Coronary artery (tissue), 2 donors: ENCODE results near the gene MROH9.
A peak's percentile ranks its signal among the peaks of the same experiment; 100 is the strongest.

Experiments used
- DNase-seq: peaks from one replicate; pipeline ENCODE4 v3.0.0-alpha.2; 2017; ENCODE audit warnings: low spot score
- H3K27ac ChIP-seq, 2 donors: fragments of 200-600 bp; sonication (generic); one replicate each; pipeline ENCODE4 v1.5.1; 2016 to 2019
- H3K4me3 ChIP-seq: fragments of 200-600 bp; sonication (generic); 2 replicates; pipeline ENCODE4 v1.5.1; 2016; ENCODE audit warnings: mild to moderate bottlenecking, moderate library complexity
- TF ChIP-seq, protein P1 (sequence below): fragments of 200-600 bp; sonication (generic); IDR thresholded peaks from one replicate; pipeline ENCODE4 v1.5.1; 2019; ENCODE audit warnings: antibody characterized with exemption

Gene MROH9

DNA sequence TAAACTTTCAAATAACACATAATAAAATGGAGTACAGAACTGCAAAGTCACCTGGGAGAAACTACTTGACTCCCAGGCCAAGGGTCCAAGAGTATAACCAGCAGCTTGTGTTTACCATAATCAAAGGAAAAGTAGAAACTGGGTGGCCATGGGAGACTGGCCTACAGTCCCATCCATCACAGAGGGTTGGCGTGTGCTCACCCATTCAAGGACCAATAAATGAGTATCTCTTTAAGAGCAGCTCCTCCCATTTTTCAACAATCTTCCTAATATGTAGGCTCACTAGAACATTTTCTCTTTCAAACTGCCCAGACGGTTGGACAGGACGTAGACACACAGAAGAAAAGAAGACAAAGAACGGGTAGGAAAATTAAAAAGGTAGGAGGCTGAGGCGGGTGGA, 155.3 kb downstream of the MROH9 start, which contains the start of gene FMO3:
FMO3 (plus strand) TSS at position 302 of the 400 bp plus-strand sequence. CDS start 1,754 bp downstream, outside the sequence.
- TF ChIP-seq, protein P1, sequence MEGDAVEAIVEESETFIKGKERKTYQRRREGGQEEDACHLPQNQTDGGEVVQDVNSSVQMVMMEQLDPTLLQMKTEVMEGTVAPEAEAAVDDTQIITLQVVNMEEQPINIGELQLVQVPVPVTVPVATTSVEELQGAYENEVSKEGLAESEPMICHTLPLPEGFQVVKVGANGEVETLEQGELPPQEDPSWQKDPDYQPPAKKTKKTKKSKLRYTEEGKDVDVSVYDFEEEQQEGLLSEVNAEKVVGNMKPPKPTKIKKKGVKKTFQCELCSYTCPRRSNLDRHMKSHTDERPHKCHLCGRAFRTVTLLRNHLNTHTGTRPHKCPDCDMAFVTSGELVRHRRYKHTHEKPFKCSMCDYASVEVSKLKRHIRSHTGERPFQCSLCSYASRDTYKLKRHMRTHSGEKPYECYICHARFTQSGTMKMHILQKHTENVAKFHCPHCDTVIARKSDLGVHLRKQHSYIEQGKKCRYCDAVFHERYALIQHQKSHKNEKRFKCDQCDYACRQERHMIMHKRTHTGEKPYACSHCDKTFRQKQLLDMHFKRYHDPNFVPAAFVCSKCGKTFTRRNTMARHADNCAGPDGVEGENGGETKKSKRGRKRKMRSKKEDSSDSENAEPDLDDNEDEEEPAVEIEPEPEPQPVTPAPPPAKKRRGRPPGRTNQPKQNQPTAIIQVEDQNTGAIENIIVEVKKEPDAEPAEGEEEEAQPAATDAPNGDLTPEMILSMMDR = no peak
- no peak within 1 kb of the TSS for H3K4me3 ChIP-seq
- DNase-seq = no peak
- H3K27ac ChIP-seq = no peak within 1 kb of the TSS

DNA sequence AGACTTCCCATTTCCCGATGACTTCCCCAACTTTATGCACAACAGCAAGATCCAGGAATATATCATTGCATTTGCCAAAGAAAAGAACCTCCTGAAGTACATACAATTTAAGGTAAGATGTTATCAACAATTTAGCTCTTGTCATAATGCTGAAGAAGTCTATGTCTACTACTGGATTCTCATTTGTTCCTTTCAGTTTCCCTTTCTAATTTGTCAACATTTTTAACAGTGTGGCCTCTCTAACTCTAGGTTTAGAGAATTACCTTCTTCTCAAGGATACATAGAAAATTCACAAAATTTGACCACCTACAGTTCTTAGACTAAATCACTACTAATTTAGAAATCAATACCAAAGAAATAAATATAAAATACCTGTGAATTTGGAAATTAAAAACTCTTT, 168.5 kb downstream of the MROH9 start:
- TF ChIP-seq, protein P1 = no peak
- Histone ChIP-seq H3K27ac (no peak overlapping the region), H3K4me3 (no peak overlapping the region)
- DNase-seq = no peak

DNA sequence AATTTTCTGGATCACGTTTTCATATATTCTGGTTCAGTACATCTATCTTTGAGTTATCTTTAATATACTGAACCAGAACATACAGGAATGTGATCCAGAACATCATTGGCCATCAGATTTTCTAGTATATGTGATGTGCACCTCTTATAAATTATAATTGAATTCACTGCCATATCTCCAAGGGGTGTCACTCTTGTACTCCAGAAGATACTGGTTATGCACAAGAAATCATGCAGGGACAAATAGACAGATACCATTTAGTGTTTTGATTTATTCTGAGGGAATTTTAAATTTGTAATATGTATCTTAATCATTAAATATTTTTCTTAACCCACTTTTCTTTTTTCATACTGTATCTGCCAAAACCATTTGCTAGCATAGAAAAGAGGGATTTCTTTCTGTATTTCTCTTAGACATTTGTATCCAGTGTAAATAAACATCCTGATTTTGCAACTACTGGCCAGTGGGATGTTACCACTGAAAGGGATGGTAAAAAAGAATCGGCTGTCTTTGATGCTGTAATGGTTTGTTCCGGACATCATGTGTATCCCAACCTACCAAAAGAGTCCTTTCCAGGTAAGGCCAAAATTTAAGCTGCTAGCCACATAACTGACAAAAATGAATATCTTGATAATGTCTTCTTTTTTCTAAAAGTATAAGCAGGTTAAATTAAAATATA, 172.1 kb downstream of the MROH9 start:
- Histone ChIP-seq H3K4me3 (no peak overlapping the region), H3K27ac (peak overlapping the region in 1 of 2 donors; percentile 57)
- no peak for DNase-seq
- TF ChIP-seq, protein P1 = no peak

DNA sequence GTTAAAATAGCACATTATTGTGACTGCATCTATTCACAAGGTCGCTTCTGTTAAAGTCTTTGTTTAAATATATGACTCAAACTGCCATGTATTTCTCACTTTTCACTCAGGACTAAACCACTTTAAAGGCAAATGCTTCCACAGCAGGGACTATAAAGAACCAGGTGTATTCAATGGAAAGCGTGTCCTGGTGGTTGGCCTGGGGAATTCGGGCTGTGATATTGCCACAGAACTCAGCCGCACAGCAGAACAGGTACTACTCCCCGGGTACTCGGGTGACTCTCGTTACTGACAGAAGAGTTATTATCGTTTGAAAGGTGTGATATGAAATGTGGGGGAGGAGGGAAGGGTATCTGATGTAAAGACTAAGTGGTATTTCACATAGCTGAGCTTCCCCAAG, 172.6 kb downstream of the MROH9 start:
- no peak for DNase-seq
- H3K4me3 ChIP-seq = no peak overlapping the region
- peak overlapping the region in 1 of 2 donors; percentile 57 for H3K27ac ChIP-seq
- TF ChIP-seq, protein P1 = no peak

DNA sequence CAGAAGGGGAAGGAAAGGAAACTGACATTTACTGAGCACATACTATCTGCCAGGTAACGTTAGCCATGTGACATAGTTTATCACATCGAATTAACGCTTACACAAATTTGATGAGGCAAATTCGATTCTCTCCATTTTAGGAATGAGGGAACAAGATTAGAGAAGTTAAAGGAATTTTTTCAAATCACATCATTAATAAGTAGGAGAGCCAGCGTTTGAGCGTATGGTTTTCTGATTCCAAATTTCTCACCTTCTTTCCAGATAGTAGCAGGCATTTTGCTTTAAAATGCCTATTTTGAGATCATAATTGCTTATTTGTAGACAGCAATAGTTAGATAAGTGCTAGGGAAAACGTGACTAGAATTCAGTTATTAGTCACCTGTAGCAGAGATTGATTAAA, 174.6 kb downstream of the MROH9 start:
- no peak for DNase-seq
- TF ChIP-seq, protein P1 = no peak
- Histone ChIP-seq H3K4me3 (no peak overlapping the region), H3K27ac (peak overlapping the region in 1 of 2 donors; percentile 74)

- DNase-seq = no peak
- TF ChIP-seq, protein P1 = no peak
- Histone ChIP-seq H3K4me3 (peak overlapping the region; percentile 2), H3K27ac (peak overlapping the region; percentile 21 to 74)
Measured at GRCh38 chr1:171110621-171111326, 175.4 kb downstream of the MROH9 start.
